SK-N-SH (cell line): ENCODE measurements around the gene FADS1. TPM values are rescaled to one million over a fixed set of nuclear protein-coding genes. Genes with fewer than 3 reads are reported as not detected.
A peak's percentile ranks its signal among the peaks of the same experiment; 100 is the strongest.

ENCODE experiments used
- CTCF ChIA-PET: fragments of 300-600, 350-600 bp; formaldehyde crosslinking; extraction: SDS; loops from one replicate; lab custom pipeline; 2021; lab: Yijun Ruan, JAX
- POLR2A ChIA-PET: fragments of 350-600 bp; sonication (Branson Sonifier 250); formaldehyde crosslinking; extraction: SDS; loops from one replicate; lab custom pipeline; 2020; ENCODE audit warnings: antibody characterized with exemption, inconsistent platforms; lab: Yijun Ruan, JAX
- DNase-seq: peaks from one replicate; pipeline ENCODE4 v3.0.0; 2012
- H2AFZ ChIP-seq: fragments of 200-600 bp; sonication (generic); 2 replicates; pipeline ENCODE4 v1.8.1; 2016; ENCODE audit warnings: antibody characterized with exemption, mild to moderate bottlenecking, low read depth
- H3F3A ChIP-seq: fragments of 200-600 bp; sonication (generic); replicated peaks from 2 replicates; pipeline ENCODE3; 2016; ENCODE audit warnings: antibody characterized with exemption, mild to moderate bottlenecking; ENCODE audit not compliant: insufficient read depth
- H3K27ac ChIP-seq, 2 experiments: fragments of 200-500 bp in 1 of 2; fragments of 200-600 bp in 1 of 2; sonication (Bioruptor generic) in 1 of 2; sonication (generic), shearing (Covaris generic) in 1 of 2; 2 replicates each; pipeline versions ENCODE4 v1.5.1 to v1.6.1; 2014 to 2016; ENCODE audit warnings: low read depth in 2 of 2, inconsistent platforms in 1 of 2, low read length in 1 of 2, mild to moderate bottlenecking in 1 of 2, mixed read lengths in 1 of 2
- H3K27me3 ChIP-seq: fragments of 200-600 bp; sonication (generic), shearing (Covaris generic); 2 replicates; pipeline ENCODE4 v1.6.1; 2016; ENCODE audit warnings: mixed run types; ENCODE audit not compliant: insufficient read depth
- H3K36me3 ChIP-seq, 2 experiments: fragments of 200-500 bp in 1 of 2; fragments of 200-600 bp in 1 of 2; sonication (Bioruptor generic) in 1 of 2; sonication (generic) in 1 of 2; replicated peaks in 1 of 2; 2 replicates each; pipeline versions ENCODE3 to v1.5.1; 2014 to 2016; ENCODE audit warnings: low read length in 1 of 2, mild to moderate bottlenecking in 1 of 2; ENCODE audit not compliant: insufficient read depth in 2 of 2, control insufficient read depth in 1 of 2
- H3K4me1 ChIP-seq, 2 experiments: fragments of 200-500 bp in 1 of 2; fragments of 200-600 bp in 1 of 2; sonication (Bioruptor generic) in 1 of 2; sonication (generic), shearing (Covaris generic) in 1 of 2; 2 replicates each; pipeline versions ENCODE4 v1.5.1 to v1.6.1; 2014 to 2016; ENCODE audit warnings: low read depth in 1 of 2, low read length in 1 of 2, mixed run types in 1 of 2; ENCODE audit not compliant: insufficient read depth in 2 of 2, control insufficient read depth in 1 of 2
- H3K4me2 ChIP-seq: fragments of 200-600 bp; sonication (generic), shearing (Covaris generic); 2 replicates; pipeline ENCODE4 v1.6.1; 2017; ENCODE audit warnings: mixed run types
- H3K4me3 ChIP-seq, 2 experiments: fragments of 200-500 bp in 1 of 2; fragments of 200-600 bp in 1 of 2; sonication (Bioruptor generic) in 1 of 2; sonication (generic), shearing (Covaris generic) in 1 of 2; 2 replicates each; pipeline versions ENCODE4 v1.5.1 to v1.8.1; 2014 to 2016; ENCODE audit warnings: low read depth in 2 of 2, inconsistent platforms in 1 of 2, low read length in 1 of 2, mild to moderate bottlenecking in 1 of 2, mixed read lengths in 1 of 2, moderate library complexity in 1 of 2
- H3K79me2 ChIP-seq: fragments of 200-600 bp; sonication (generic); 2 replicates; pipeline ENCODE4 v1.8.1; 2017; ENCODE audit warnings: mild to moderate bottlenecking; ENCODE audit not compliant: insufficient read depth
- H3K9ac ChIP-seq: fragments of 200-600 bp; sonication (generic); 2 replicates; pipeline ENCODE4 v1.6.1; 2017; ENCODE audit warnings: mixed run types
- H3K9me2 ChIP-seq: fragments of 200-600 bp; sonication (generic); 2 replicates; pipeline ENCODE4 v1.6.1; 2017; ENCODE audit warnings: mixed run types
- H3K9me3 ChIP-seq: fragments of 200-600 bp; sonication (generic); 2 replicates; pipeline ENCODE4 v1.6.1; 2017; ENCODE audit warnings: mixed run types, mild to moderate bottlenecking, moderate library complexity
- H4K20me1 ChIP-seq: fragments of 200-600 bp; sonication (generic); 2 replicates; pipeline ENCODE4 v1.6.1; 2017; ENCODE audit warnings: mild to moderate bottlenecking, mixed run types; ENCODE audit not compliant: insufficient read depth
- CTCF ChIP-seq: fragments of 200-600 bp; sonication (generic); IDR thresholded peaks from 2 replicates; pipeline ENCODE4 v1.6.1; 2017; ENCODE audit warnings: antibody characterized with exemption, mild to moderate bottlenecking, moderate library complexity
- ELF1 ChIP-seq: IDR thresholded peaks from 2 replicates; pipeline ENCODE4 v1.4.0; 2012
- EP300 ChIP-seq, 2 experiments: IDR thresholded peaks; 2 replicates each; pipeline versions ENCODE4 v1.4.0 to v1.6.1; 2012; ENCODE audit warnings: borderline replicate concordance in 1 of 2, low read depth in 1 of 2, low read length in 1 of 2
- GABPA ChIP-seq: IDR thresholded peaks from 2 replicates; pipeline ENCODE4 v1.4.0; 2012; ENCODE audit warnings: low read depth, mild to moderate bottlenecking
- RAD21 ChIP-seq: IDR thresholded peaks from 2 replicates; pipeline ENCODE4 v1.6.1; 2012; ENCODE audit warnings: mild to moderate bottlenecking, low read length
- RCOR1 ChIP-seq: fragments of 150-350 bp; IDR thresholded peaks from 2 replicates; pipeline ENCODE4 v1.6.1; 2017; ENCODE audit warnings: antibody characterized with exemption, low read length
- REST ChIP-seq: IDR thresholded peaks from 2 replicates; pipeline ENCODE4 v1.6.1; 2012; ENCODE audit warnings: mild to moderate bottlenecking, low read depth, low read length, moderate library complexity
- SIN3A ChIP-seq: IDR thresholded peaks from 2 replicates; pipeline ENCODE4 v1.6.1; 2012; ENCODE audit warnings: low read depth, mild to moderate bottlenecking, low read length, moderate library complexity, borderline replicate concordance
- SMC3 ChIP-seq: IDR thresholded peaks from 2 replicates; pipeline ENCODE4 v1.6.1; 2012; ENCODE audit warnings: low read depth, low read length, improper control_type of control experiment
- TAF1 ChIP-seq: IDR thresholded peaks from 2 replicates; pipeline ENCODE4 v1.6.1; 2012; ENCODE audit warnings: low read depth, mild to moderate bottlenecking, low read length, moderate library complexity, borderline replicate concordance
- USF2 ChIP-seq: fragments of 150-350 bp; IDR thresholded peaks from 2 replicates; pipeline ENCODE4 v1.6.1; 2017; ENCODE audit warnings: antibody characterized with exemption, low read length, low read depth, borderline replicate concordance
- YY1 ChIP-seq: IDR thresholded peaks from 2 replicates; pipeline ENCODE4 v1.4.0; 2012; ENCODE audit warnings: low read depth, mild to moderate bottlenecking
- ZBTB33 ChIP-seq: IDR thresholded peaks from 2 replicates; pipeline ENCODE4 v1.4.0; 2012; ENCODE audit warnings: low read depth, borderline replicate concordance
- WGBS: methylation state at CpG from one replicate; pipeline ENCODE4 v1.1.6; 2017; ENCODE audit warnings: low lambda C conversion rate; 5-methylcytosine and 5-hydroxymethylcytosine counted together
- polyA plus RNA-seq, 3 experiments: library from polyadenylated mRNA; depleted of rRNA; stranded (reverse); fragments of >200 nt; gene quantifications; 2 replicates each; pipeline ENCODE4 v1.2.3, GENCODE V29; 2012

Gene FADS1
- polyA plus RNA-seq, 1 of the 3 experiments (the other 2 are of a cell fraction), result 20.6 TPM

- TF ChIP-seq EP300 (IDR thresholded peaks at IDR 0.05; ENCODE audit: borderline replicate concordance in 1 of 2, low read depth in 1 of 2, low read length in 1 of 2) (no peak), REST (no peak)
- Histone ChIP-seq H3K36me3 (no peaks in the 10 kb centered on the region), H3F3A (no peaks in the 10 kb centered on the region), H3K9me3 (no peaks in the 10 kb centered on the region), H3K79me2 (no peaks in the 10 kb centered on the region), H2AFZ (no peak overlapping the region), H3K4me3 (no peak overlapping the region), H3K9ac (no peak overlapping the region), H3K27ac (no peak overlapping the region), H4K20me1 (no peaks in the 10 kb centered on the region), H3K9me2 (no peaks in the 10 kb centered on the region), H3K4me1 (peaks cover 0 to 26% of the 10 kb centered on the region in 2 experiments; a peak in 1 of 4 replicates), H3K4me2 (no peak overlapping the region), H3K27me3 (no peaks in the 10 kb centered on the region)
- CTCF ChIA-PET, result interaction anchor here (0.8 to 3.7 kb wide), 11 partner anchors 9 to 333 kb away, joined by 3 to 35 read pairs (median 5); no protein-coding TSS in a partner anchor
- POLR2A ChIA-PET, result no interaction called here
- peak; percentile 21 for DNase-seq
- 95% methylated on average over 6 of the region's 6 CpGs for WGBS
Measured at GRCh38 chr11:61775106-61775505, 41.7 kb downstream of the FADS1 start.

GRCh38 chr11:61774411-61774810, 42.4 kb downstream of the FADS1 start:
- ChIA-PET POLR2A (no interaction called here), CTCF (interaction anchor here (0.7 to 3.7 kb wide), 6 partner anchors 10 to 308 kb away, joined by 3 to 35 read pairs (median 8); no protein-coding TSS in a partner anchor)
- H3K9ac ChIP-seq, result no peak overlapping the region
- H2AFZ ChIP-seq, result no peak overlapping the region
- H3K9me2 ChIP-seq, result no peaks in the 10 kb centered on the region
- peaks cover 0 to 26% of the 10 kb centered on the region in 2 experiments; a peak in 1 of 4 replicates for H3K4me1 ChIP-seq
- no peaks in the 10 kb centered on the region for H3F3A ChIP-seq
- WGBS, result 89% methylated on average over 12 of the region's 12 CpGs
- H3K9me3 ChIP-seq, result no peaks in the 10 kb centered on the region
- no peaks in the 10 kb centered on the region for H3K36me3 ChIP-seq
- DNase-seq, result peak; percentile 46
- no peaks in the 10 kb centered on the region for H3K27me3 ChIP-seq
- no peaks in the 10 kb centered on the region for H3K79me2 ChIP-seq
- H4K20me1 ChIP-seq, result no peaks in the 10 kb centered on the region
- H3K4me2 ChIP-seq, result no peak overlapping the region
- H3K4me3 ChIP-seq, result no peak overlapping the region
- no peak overlapping the region for H3K27ac ChIP-seq
- TF ChIP-seq ELF1, result no peak
- no peak for TF ChIP-seq YY1
- no peak for TF ChIP-seq EP300 (IDR thresholded peaks at IDR 0.05; ENCODE audit: borderline replicate concordance in 1 of 2, low read depth in 1 of 2, low read length in 1 of 2)
- no peak for TF ChIP-seq SMC3
- TF ChIP-seq REST, result no peak
- TF ChIP-seq ZBTB33, result no peak
- no peak for TF ChIP-seq RAD21
- no peak for TF ChIP-seq TAF1
- no peak for TF ChIP-seq GABPA
- TF ChIP-seq USF2, result no peak
- TF ChIP-seq CTCF, result no peak
- no peak for TF ChIP-seq RCOR1
- no peak for TF ChIP-seq SIN3A
